ENCODE results near the gene IL12A.

IL12A gene

DNA sequence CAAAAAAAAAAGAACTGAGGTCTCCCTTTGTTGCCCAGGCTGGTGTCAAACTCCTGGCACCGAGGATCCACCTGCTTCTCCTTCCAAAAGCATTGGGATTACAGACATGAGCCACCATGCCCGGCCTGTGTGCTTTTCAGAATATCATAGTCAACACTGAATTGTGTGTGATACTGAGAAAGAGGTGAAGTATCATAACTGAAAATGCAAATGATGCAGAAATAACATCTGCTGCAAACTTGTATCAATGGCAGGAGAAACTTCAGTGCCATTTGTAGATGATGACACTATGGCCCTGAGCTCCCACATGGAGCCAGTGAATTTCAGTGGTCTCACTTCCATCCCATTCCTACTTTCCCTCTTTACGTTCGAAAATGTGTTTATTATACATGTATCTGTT, 21.9 kb downstream of the IL12A start:
- Histone ChIP-seq H3K27ac (no peak overlapping the region), H3K4me3 (no peak overlapping the region)
- TF ChIP-seq, protein P1, sequence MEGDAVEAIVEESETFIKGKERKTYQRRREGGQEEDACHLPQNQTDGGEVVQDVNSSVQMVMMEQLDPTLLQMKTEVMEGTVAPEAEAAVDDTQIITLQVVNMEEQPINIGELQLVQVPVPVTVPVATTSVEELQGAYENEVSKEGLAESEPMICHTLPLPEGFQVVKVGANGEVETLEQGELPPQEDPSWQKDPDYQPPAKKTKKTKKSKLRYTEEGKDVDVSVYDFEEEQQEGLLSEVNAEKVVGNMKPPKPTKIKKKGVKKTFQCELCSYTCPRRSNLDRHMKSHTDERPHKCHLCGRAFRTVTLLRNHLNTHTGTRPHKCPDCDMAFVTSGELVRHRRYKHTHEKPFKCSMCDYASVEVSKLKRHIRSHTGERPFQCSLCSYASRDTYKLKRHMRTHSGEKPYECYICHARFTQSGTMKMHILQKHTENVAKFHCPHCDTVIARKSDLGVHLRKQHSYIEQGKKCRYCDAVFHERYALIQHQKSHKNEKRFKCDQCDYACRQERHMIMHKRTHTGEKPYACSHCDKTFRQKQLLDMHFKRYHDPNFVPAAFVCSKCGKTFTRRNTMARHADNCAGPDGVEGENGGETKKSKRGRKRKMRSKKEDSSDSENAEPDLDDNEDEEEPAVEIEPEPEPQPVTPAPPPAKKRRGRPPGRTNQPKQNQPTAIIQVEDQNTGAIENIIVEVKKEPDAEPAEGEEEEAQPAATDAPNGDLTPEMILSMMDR (IDR thresholded peaks at IDR 0.05), result no peak
- DNase-seq (ENCODE audit: low spot score), result no peak

- TF ChIP-seq, protein P1 (IDR thresholded peaks at IDR 0.05), result no peak
- DNase-seq (ENCODE audit: low spot score), result no peak
- no peak overlapping the region for H3K27ac ChIP-seq
- no peak overlapping the region for H3K4me3 ChIP-seq
Observed at GRCh38 chr3:160012108-160012507, 23.5 kb downstream of the IL12A start.

DNA sequence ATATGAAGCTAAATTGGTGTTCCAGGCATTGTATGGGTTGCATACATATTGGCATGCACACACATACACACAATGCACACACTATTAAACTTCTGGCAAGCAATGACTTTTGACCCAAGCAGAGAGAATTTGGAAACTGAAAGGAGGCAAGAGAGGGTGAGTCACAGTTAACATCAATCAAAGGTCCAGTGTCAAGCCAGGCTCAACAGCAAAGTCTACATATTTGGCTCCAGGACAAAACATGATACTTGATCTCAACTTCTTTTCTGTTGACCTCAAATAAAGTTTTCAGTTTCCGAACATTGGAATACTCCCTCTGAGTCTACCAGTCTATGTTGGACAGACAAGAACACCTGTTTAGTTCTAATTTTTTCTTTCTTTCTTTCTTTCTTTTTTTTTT, 28.3 kb downstream of the IL12A start:
- H3K27ac ChIP-seq, result no peak overlapping the region
- TF ChIP-seq, protein P1 (IDR thresholded peaks at IDR 0.05), result no peak
- DNase-seq (ENCODE audit: low spot score), result no peak
- H3K4me3 ChIP-seq, result no peak overlapping the region

- H3K4me3 ChIP-seq, result no peak overlapping the region
- TF ChIP-seq, protein P1 (IDR thresholded peaks at IDR 0.05), result no peak
Observed at GRCh38 chr3:160018959-160019358, 30.3 kb downstream of the IL12A start.

DNA sequence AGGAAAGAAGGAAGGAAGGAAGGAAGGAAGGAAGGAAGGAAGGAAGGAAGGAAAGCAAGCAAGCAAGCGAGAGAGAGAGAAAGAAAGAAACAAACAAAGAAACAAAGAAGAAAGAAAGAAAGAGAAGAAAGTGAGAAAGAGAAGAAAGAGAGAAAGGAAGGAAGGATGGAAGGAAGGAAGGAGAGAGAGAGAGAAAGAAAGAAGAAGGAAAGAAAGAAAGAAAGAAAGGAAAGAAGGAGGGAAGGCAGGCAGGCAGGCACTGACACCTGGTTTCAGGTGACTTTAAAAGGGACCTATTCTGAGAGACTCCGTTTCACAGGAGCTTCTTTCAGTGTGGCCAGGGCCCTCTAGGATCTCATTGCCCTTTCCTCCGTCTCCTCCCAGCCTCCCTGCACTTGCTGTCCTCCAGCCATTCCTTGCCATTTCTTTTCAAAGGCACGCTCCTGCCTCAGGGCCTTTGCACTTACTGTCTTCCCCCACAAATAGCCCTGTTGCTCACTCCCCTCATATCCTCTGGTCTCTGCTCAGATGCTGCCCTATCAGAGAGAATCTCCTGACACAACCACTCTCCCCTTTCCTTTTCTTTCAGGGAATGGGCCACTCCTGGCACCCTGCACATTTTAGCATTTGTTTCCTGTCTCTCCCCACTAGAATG, 31.5 kb downstream of the IL12A start:
- TF ChIP-seq, protein P1 (IDR thresholded peaks at IDR 0.05), result no peak
- Histone ChIP-seq H3K4me3 (no peak overlapping the region), H3K27ac (no peak overlapping the region)
- DNase-seq (ENCODE audit: low spot score), result no peak

More at GRCh38 chr3:160018959-160019358, 30.3 kb downstream of the IL12A start:
- no peak for DNase-seq (ENCODE audit: low spot score)
- no peak overlapping the region for H3K27ac ChIP-seq

DNA sequence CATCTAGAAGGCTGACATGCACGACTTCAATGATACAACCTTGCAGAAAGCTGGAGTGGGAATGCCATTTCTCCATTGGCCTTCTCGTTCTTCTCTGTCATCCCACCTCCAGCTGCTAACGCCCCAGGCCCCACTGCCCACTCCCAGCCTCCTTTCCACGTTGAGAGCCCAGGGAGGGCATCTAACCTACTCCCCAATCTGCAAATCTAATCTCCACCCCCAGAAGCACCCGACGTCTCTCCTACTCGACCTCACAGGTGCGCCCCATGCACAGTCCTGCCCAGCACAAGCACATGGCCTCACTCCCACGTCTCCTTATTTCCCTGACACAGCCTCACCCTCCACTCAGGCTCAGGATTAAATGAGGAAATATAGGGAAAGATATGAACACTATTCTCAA, 33.4 kb downstream of the IL12A start:
- no peak overlapping the region for H3K27ac ChIP-seq
- no peak for DNase-seq (ENCODE audit: low spot score)
- TF ChIP-seq, protein P1 (IDR thresholded peaks at IDR 0.05), result no peak
- no peak overlapping the region for H3K4me3 ChIP-seq

DNA sequence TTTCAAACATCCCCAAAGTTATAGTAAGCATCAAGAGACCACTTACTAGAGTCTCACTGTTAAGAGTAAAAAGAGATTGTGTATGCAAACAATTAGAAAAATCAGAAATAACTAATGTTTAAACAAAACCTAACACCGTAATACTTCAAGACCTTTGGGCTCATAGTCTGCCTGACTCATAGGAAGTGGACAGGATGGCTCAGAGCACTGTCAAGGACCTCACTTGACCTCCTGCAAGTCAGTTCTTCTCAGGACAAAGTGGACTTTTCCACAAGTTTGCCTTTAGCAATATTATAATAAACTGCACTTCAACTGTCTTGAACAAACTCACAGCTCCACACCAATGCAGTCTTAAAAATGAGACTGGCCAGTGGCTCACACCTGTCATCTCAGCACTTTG, 34.8 kb downstream of the IL12A start:
- H3K27ac ChIP-seq, result no peak overlapping the region
- TF ChIP-seq, protein P1 (IDR thresholded peaks at IDR 0.05), result no peak
- no peak for DNase-seq (ENCODE audit: low spot score)
- no peak overlapping the region for H3K4me3 ChIP-seq
